SK-MEL-5 (cell line): ENCODE data around the gene STON2. TPM values are rescaled to one million over a fixed set of nuclear protein-coding genes. Genes with fewer than 3 reads are reported as not detected.

Experiments used
- DNase-seq: peaks from one replicate; pipeline ENCODE4 v3.0.0-alpha.2; 2016; ENCODE audit warnings: low read depth, low spot score
- in situ Hi-C: cut with HindIII; loops from 2 replicates; pipeline ENCODE4 v1.10.0; 2016; ENCODE audit warnings: low sequenced_read_pairs, high pct_unique_total_duplicates, low pct_unique_long_range_greater_than_20kb
- total RNA-seq: library from RNA; depleted of rRNA; stranded (reverse); fragments of >200 nt; shearing (Covaris generic); gene quantifications from 2 replicates; pipeline ENCODE4 v1.2.3, GENCODE V29; 2014

The STON2 gene
- total RNA-seq, 1 experiment from 2014 or later: 14.8 TPM

- DNase-seq: no peak
- in situ Hi-C loops: no loop called here
These were observed 49.6 kb downstream of the STON2 start for GRCh38 chr14:81350344-81351130.

- in situ Hi-C loops: no loop called here
- DNase-seq: no peak
These were observed 52.1 kb downstream of the STON2 start for GRCh38 chr14:81348061-81348460.

- in situ Hi-C loops: no loop called here
- DNase-seq: no peak
These were observed 54.3 kb downstream of the STON2 start for GRCh38 chr14:81345781-81346180.

- in situ Hi-C loops: no loop called here
These were observed 55.5 kb downstream of the STON2 start for GRCh38 chr14:81344481-81345160.

GRCh38 chr14:81343701-81344100 is 56.4 kb downstream of the STON2 start:
- no peak for DNase-seq
- in situ Hi-C loops: no loop called here

More at GRCh38 chr14:81344481-81345160, 55.5 kb downstream of the STON2 start:
- DNase-seq: no peak

GRCh38 chr14:81342850-81343580 is 57.1 kb downstream of the STON2 start:
- in situ Hi-C loops: no loop called here
- no peak for DNase-seq

GRCh38 chr14:81341781-81342180 is 58.3 kb downstream of the STON2 start:
- in situ Hi-C loops: no loop called here
- no peak for DNase-seq

GRCh38 chr14:81341370-81341769 is 58.8 kb downstream of the STON2 start:
- in situ Hi-C loops: no loop called here
- DNase-seq: no peak

GRCh38 chr14:81340201-81340600 is 59.9 kb downstream of the STON2 start:
- in situ Hi-C loops: no loop called here

GRCh38 chr14:81337073-81337472 is 63.1 kb downstream of the STON2 start:
- in situ Hi-C loops: no loop called here
- DNase-seq: no peak

More at GRCh38 chr14:81340201-81340600, 59.9 kb downstream of the STON2 start:
- DNase-seq: no peak

- no peak for DNase-seq
- in situ Hi-C loops: no loop called here
These were observed 64.1 kb downstream of the STON2 start for GRCh38 chr14:81336009-81336408.

- in situ Hi-C loops: no loop called here
- DNase-seq: no peak
These were observed 67.4 kb downstream of the STON2 start for GRCh38 chr14:81332725-81333124.

- peak; percentile 1 for DNase-seq
- in situ Hi-C loops: no loop called here
These were observed 68.7 kb downstream of the STON2 start for GRCh38 chr14:81331229-81332021.

GRCh38 chr14:81330619-81331122 is 69.5 kb downstream of the STON2 start:
- in situ Hi-C loops: no loop called here

GRCh38 chr14:81329640-81330381 is 70.3 kb downstream of the STON2 start:
- no peak for DNase-seq
- in situ Hi-C loops: no loop called here

More at GRCh38 chr14:81330619-81331122, 69.5 kb downstream of the STON2 start:
- no peak for DNase-seq

- in situ Hi-C loops: no loop called here
- DNase-seq: no peak
These were observed 73.7 kb downstream of the STON2 start for GRCh38 chr14:81326451-81326850.

GRCh38 chr14:81324011-81324410 is 76.1 kb downstream of the STON2 start:
- DNase-seq: no peak
- in situ Hi-C loops: no loop called here
